B cell (primary cell): ENCODE results near the gene PLAC8L1. TPM values are rescaled to one million over a fixed set of nuclear protein-coding genes. Genes with fewer than 3 reads are reported as not detected.

ENCODE experiments used
- ATAC-seq: fragments of 200-7000 bp; cut with Tn5 transposase; one replicate; pipeline ENCODE4 v1.10.0; 2021; ENCODE audit warnings: low read depth, mild to moderate bottlenecking, moderate number of reproducible peaks, moderate library complexity
- CTCF ChIA-PET: fragments of 350-600 bp; sonication (Branson Sonifier 250); formaldehyde crosslinking; loops from one replicate; lab custom pipeline; 2021; ENCODE audit warnings: antibody characterized with exemption, inconsistent platforms; lab: Charles Lee
- POLR2A ChIA-PET: fragments of 350-600 bp; sonication (Branson Sonifier 250); formaldehyde crosslinking; loops from one replicate; lab custom pipeline; 2021; ENCODE audit warnings: antibody characterized with exemption; lab: Charles Lee
- DNase-seq: peaks from one replicate; pipeline ENCODE4 v3.0.0; 2013
- H2AFZ ChIP-seq: 2 replicates; pipeline ENCODE4 v1.6.1; 2012; ENCODE audit warnings: mild to moderate bottlenecking, low read depth, low read length; ENCODE audit not compliant: insufficient read depth, poor library complexity, severe bottlenecking
- H3K27ac ChIP-seq, 2 donors: 1 replicate in 1 of 2; 2 replicates in 1 of 2; pipeline ENCODE4 v1.5.1; 2012 to 2013; ENCODE audit warnings: low read length in 2 of 2, mild to moderate bottlenecking in 2 of 2, moderate library complexity in 1 of 2
- H3K27me3 ChIP-seq, 4 experiments: fragments of 200-600 bp in 1 of 4; sonication (generic) in 1 of 4; replicated peaks in 1 of 4; 1 replicate in 2 of 4; 2 replicates in 2 of 4; pipeline versions ENCODE4 v1.6.1 to v1.7.0; 2013 to 2016; ENCODE audit warnings: low read length in 3 of 4, mild to moderate bottlenecking in 2 of 4, mixed read lengths in 1 of 4, moderate library complexity in 1 of 4; ENCODE audit not compliant: insufficient read depth in 4 of 4, control insufficient read depth in 3 of 4; ENCODE audit errors: control extremely low read depth in 1 of 4
- H3K36me3 ChIP-seq, 2 experiments: replicated peaks in 1 of 2; 1 replicate in 1 of 2; 2 replicates in 1 of 2; pipeline versions ENCODE4 v1.6.1 to v1.7.1; 2013; ENCODE audit warnings: low read length in 1 of 2; ENCODE audit not compliant: insufficient read depth in 2 of 2, control insufficient read depth in 1 of 2; ENCODE audit errors: control extremely low read depth in 1 of 2, extremely low read depth in 1 of 2
- H3K4me1 ChIP-seq, 2 donors: fragments of 200-600 bp in 1 of 2; sonication (generic) in 1 of 2; 1 replicate in 1 of 2; 2 replicates in 1 of 2; pipeline versions ENCODE4 v1.5.1 to v1.6.1; 2013 to 2017; ENCODE audit warnings: low read length in 2 of 2; ENCODE audit not compliant: control insufficient read depth in 2 of 2, insufficient read depth in 2 of 2
- H3K4me2 ChIP-seq: replicated peaks from 2 replicates; pipeline ENCODE3; 2012; ENCODE audit warnings: mild to moderate bottlenecking, low read depth, low read length; ENCODE audit not compliant: poor library complexity, severe bottlenecking
- H3K4me3 ChIP-seq, 5 experiments: fragments of 200-600 bp in 1 of 5; sonication (generic) in 1 of 5; 1 replicate in 3 of 5; 2 replicates in 2 of 5; pipeline versions ENCODE4 v1.5.1 to v1.7.0; 2011 to 2016; ENCODE audit warnings: low read length in 4 of 5, mild to moderate bottlenecking in 4 of 5, low read depth in 2 of 5, control low read depth in 1 of 5, moderate library complexity in 1 of 5; ENCODE audit not compliant: insufficient read depth in 1 of 5; ENCODE audit errors: control extremely low read depth in 1 of 5, extremely low read depth in 1 of 5
- H3K79me2 ChIP-seq: fragments of 200-600 bp; sonication (generic); one replicate; pipeline ENCODE4 v1.6.0; 2016; ENCODE audit warnings: low read length; ENCODE audit not compliant: control insufficient read depth, insufficient read depth
- H3K9ac ChIP-seq: fragments of 200-600 bp; sonication (generic); 2 replicates; pipeline ENCODE4 v1.6.1; 2017; ENCODE audit warnings: mild to moderate bottlenecking, low read length, moderate library complexity
- H3K9me3 ChIP-seq, 3 donors: one replicate each; pipeline versions ENCODE4 v1.6.1 to v1.7.1; 2013; ENCODE audit warnings: low read length in 2 of 3; ENCODE audit not compliant: control insufficient read depth in 2 of 3, insufficient read depth in 1 of 3; ENCODE audit errors: control extremely low read depth in 1 of 3
- H4K20me1 ChIP-seq: 2 replicates; pipeline ENCODE4 v1.6.0; 2012; ENCODE audit warnings: mild to moderate bottlenecking, low read length; ENCODE audit not compliant: insufficient read depth, control insufficient read depth, poor library complexity, severe bottlenecking
- H3K27ac Mint-ChIP-seq: one replicate; pipeline ENCODE4 v1.8.0; 2021; ENCODE audit warnings: mixed read lengths
- H3K27me3 Mint-ChIP-seq: one replicate; pipeline ENCODE4 v1.8.0; 2021; ENCODE audit warnings: mixed read lengths
- H3K4me1 Mint-ChIP-seq: one replicate; pipeline ENCODE4 v1.8.0; 2021; ENCODE audit warnings: mixed read lengths
- H3K4me3 Mint-ChIP-seq: one replicate; pipeline ENCODE4 v1.8.0; 2021; ENCODE audit warnings: mixed read lengths
- H3K9me3 Mint-ChIP-seq: one replicate; pipeline ENCODE4 v1.8.0; 2022; ENCODE audit warnings: mixed read lengths; ENCODE audit not compliant: insufficient read depth
- CTCF ChIP-seq: fragments of 200-600 bp; IDR thresholded peaks from one replicate; pipeline ENCODE4 v1.8.0; 2022; ENCODE audit warnings: antibody characterized with exemption, mild to moderate bottlenecking
- EZH2 ChIP-seq: IDR thresholded peaks from 2 replicates; pipeline ENCODE4 v1.6.1; 2012; ENCODE audit warnings: borderline replicate concordance, low read depth, mild to moderate bottlenecking, moderate library complexity, low read length; ENCODE audit not compliant: insufficient read depth, poor library complexity, severe bottlenecking
- WGBS: methylation state at CpG from one replicate; pipeline ENCODE4 v1.1.5; 2013; ENCODE audit warnings: missing lambda C conversion rate; ENCODE audit not compliant: insufficient coverage; 5-methylcytosine and 5-hydroxymethylcytosine counted together
- intact Hi-C: fragments of 100-400 bp; cut with micrococcal nuclease; formaldehyde crosslinking; loops from one replicate; pipeline ENCODE4 v1.10.0; 2022
- polyA plus RNA-seq: library from polyadenylated mRNA; depleted of rRNA; stranded (reverse); fragments of >200 nt; gene quantifications from 2 replicates; pipeline ENCODE4 v1.2.3, GENCODE V29; 2012
- total RNA-seq, 2 donors: library from RNA; stranded (reverse); fragments of 120-200 nt in 1 of 2; gene quantifications; 1 replicate in 1 of 2; 2 replicates in 1 of 2; pipeline versions ENCODE4 v1.2.3 to v1.2.4, GENCODE V29; 2013 to 2022

Gene PLAC8L1
- total and polyA plus RNA-seq, 2 donors (not counting 1 experiment from before 2014, with no cell fraction given) = 0.49 TPM; not detected in 1

- no peak overlapping the region for H3K27ac ChIP-seq
- DNase-seq (no peak), ATAC-seq (no peak)
- no peak overlapping the region for H3K9ac ChIP-seq
- H3K27ac Mint-ChIP-seq = no peak overlapping the region
- ChIA-PET POLR2A (no interaction called here), CTCF (no interaction called here)
- no peaks in the 10 kb centered on the region for H3K9me3 Mint-ChIP-seq
- TF ChIP-seq CTCF (no peak), EZH2 (no peak)
- no peak overlapping the region for H3K4me2 ChIP-seq
- H3K79me2 ChIP-seq = no peaks in the 10 kb centered on the region
- no peak overlapping the region for H3K4me3 ChIP-seq
- no peak overlapping the region for H3K4me3 Mint-ChIP-seq
- H3K4me1 Mint-ChIP-seq = no peaks in the 10 kb centered on the region
- H3K36me3 ChIP-seq = no peaks in the 10 kb centered on the region
- no peaks in the 10 kb centered on the region for H3K27me3 ChIP-seq
- H3K9me3 ChIP-seq = no peaks in the 10 kb centered on the region
- no peaks in the 10 kb centered on the region for H4K20me1 ChIP-seq
- intact Hi-C loops = no loop called here
- WGBS = no CpG with 5 or more reads among the region's 4 CpGs
- no peak overlapping the region for H2AFZ ChIP-seq
- no peaks in the 10 kb centered on the region for H3K4me1 ChIP-seq
- peaks cover 8% of the 10 kb centered on the region for H3K27me3 Mint-ChIP-seq
Measured at GRCh38 chr5:146071171-146071570, 34.2 kb downstream of the PLAC8L1 start.

GRCh38 chr5:146070746-146071145, 34.6 kb downstream of the PLAC8L1 start:
- Histone ChIP-seq H3K27me3 (peaks cover 0 to 3% (median 0%) of the 10 kb centered on the region in 4 experiments), H3K79me2 (no peaks in the 10 kb centered on the region), H3K27ac (no peak overlapping the region), H3K9ac (no peak overlapping the region), H2AFZ (no peak overlapping the region), H3K4me3 (no peak overlapping the region), H3K9me3 (no peaks in the 10 kb centered on the region), H3K4me1 (no peaks in the 10 kb centered on the region), H4K20me1 (no peaks in the 10 kb centered on the region), H3K36me3 (no peaks in the 10 kb centered on the region), H3K4me2 (no peak overlapping the region)
- intact Hi-C loops = no loop called here
- Mint-ChIP-seq H3K4me3 (no peak overlapping the region), H3K9me3 (no peaks in the 10 kb centered on the region), H3K27me3 (peaks cover 8% of the 10 kb centered on the region), H3K27ac (no peak overlapping the region), H3K4me1 (no peaks in the 10 kb centered on the region)
- ChIA-PET POLR2A (no interaction called here), CTCF (no interaction called here)
- WGBS = no CpG with 5 or more reads among the region's 3 CpGs
- no peak for TF ChIP-seq CTCF
- no peak for TF ChIP-seq EZH2
- DNase-seq (no peak), ATAC-seq (no peak)
